Vagina (tissue), 2 donors: ENCODE measurements around the gene PIGM.

Experiments used
- CTCF ChIP-seq, 3 experiments: fragments of 450-650 bp in 2 of 3; fragments of 200-600 bp in 1 of 3; sonication (generic) in 1 of 3; IDR thresholded peaks; one replicate each; pipeline ENCODE4 v1.5.1; 2017 to 2019; ENCODE audit warnings: antibody characterized with exemption in 3 of 3, mild to moderate bottlenecking in 2 of 3, moderate library complexity in 2 of 3
- POLR2A ChIP-seq, 2 donors: fragments of 450-650 bp; IDR thresholded peaks; one replicate each; pipeline ENCODE4 v1.6.1; 2017; ENCODE audit warnings: antibody characterized with exemption in 2 of 2, mild to moderate bottlenecking in 2 of 2, moderate library complexity in 2 of 2

GRCh38 chr1:159980076-159980475, 51.7 kb downstream of the PIGM start:
- TF ChIP-seq POLR2A (IDR thresholded peaks at IDR 0.05) = no peak
- no peak for TF ChIP-seq CTCF (IDR thresholded peaks at IDR 0.05)
